Measurements from ENCODE around the gene PDIA5.

The PDIA5 gene

GRCh38 chr3:123021388-123021787, 45.4 kb upstream of the PDIA5 start:
- TF ChIP-seq CTCF (IDR thresholded peaks at IDR 0.05; ENCODE audit: insufficient read depth, low read length, poor library complexity, severe bottlenecking) = no peak
- no peaks in the 10 kb centered on the region for H3K36me3 ChIP-seq (ENCODE audit: control insufficient read depth, insufficient read depth, low read length)
- DNase-seq (ENCODE audit: extremely low read depth, insufficient read length) = no peak
- H3K27me3 ChIP-seq (replicated peaks; ENCODE audit: control insufficient read depth, insufficient read depth, low read length) = peaks cover 5% of the 10 kb centered on the region
- H3K4me3 ChIP-seq (replicated peaks; ENCODE audit: low read depth, low read length) = no peak overlapping the region

- Histone ChIP-seq H3K36me3 (ENCODE audit: control insufficient read depth, insufficient read depth, low read length) (no peaks in the 10 kb centered on the region), H3K27me3 (replicated peaks; ENCODE audit: control insufficient read depth, insufficient read depth, low read length) (peaks cover 5% of the 10 kb centered on the region), H3K4me3 (replicated peaks; ENCODE audit: low read depth, low read length) (no peak overlapping the region)
- DNase-seq (ENCODE audit: extremely low read depth, insufficient read length) = no peak
- no peak for TF ChIP-seq CTCF (IDR thresholded peaks at IDR 0.05; ENCODE audit: insufficient read depth, low read length, poor library complexity, severe bottlenecking)
These were observed 44.8 kb upstream of the PDIA5 start for GRCh38 chr3:123021996-123022510.

GRCh38 chr3:123024056-123024455, 42.8 kb upstream of the PDIA5 start:
- peaks cover 5% of the 10 kb centered on the region for H3K27me3 ChIP-seq (replicated peaks; ENCODE audit: control insufficient read depth, insufficient read depth, low read length)
- DNase-seq (ENCODE audit: extremely low read depth, insufficient read length) = no peak
- no peak for TF ChIP-seq CTCF (IDR thresholded peaks at IDR 0.05; ENCODE audit: insufficient read depth, low read length, poor library complexity, severe bottlenecking)
- H3K36me3 ChIP-seq (ENCODE audit: control insufficient read depth, insufficient read depth, low read length) = no peaks in the 10 kb centered on the region
- no peak overlapping the region for H3K4me3 ChIP-seq (replicated peaks; ENCODE audit: low read depth, low read length)

GRCh38 chr3:123025642-123026521, 40.9 kb upstream of the PDIA5 start:
- Histone ChIP-seq H3K27me3 (replicated peaks; ENCODE audit: control insufficient read depth, insufficient read depth, low read length) (peaks cover 5% of the 10 kb centered on the region), H3K4me3 (replicated peaks; ENCODE audit: low read depth, low read length) (no peak overlapping the region), H3K36me3 (ENCODE audit: control insufficient read depth, insufficient read depth, low read length) (no peaks in the 10 kb centered on the region)
- DNase-seq (ENCODE audit: extremely low read depth, insufficient read length) = no peak
- TF ChIP-seq CTCF (IDR thresholded peaks at IDR 0.05; ENCODE audit: insufficient read depth, low read length, poor library complexity, severe bottlenecking) = no peak

- TF ChIP-seq CTCF (IDR thresholded peaks at IDR 0.05; ENCODE audit: insufficient read depth, low read length, poor library complexity, severe bottlenecking) = no peak
- peak overlapping the region; percentile 36 for H3K4me3 ChIP-seq (replicated peaks; ENCODE audit: low read depth, low read length)
- H3K36me3 ChIP-seq (ENCODE audit: control insufficient read depth, insufficient read depth, low read length) = no peaks in the 10 kb centered on the region
- no peak for DNase-seq (ENCODE audit: extremely low read depth, insufficient read length)
- H3K27me3 ChIP-seq (replicated peaks; ENCODE audit: control insufficient read depth, insufficient read depth, low read length) = peaks cover 5% of the 10 kb centered on the region
These were observed 40.1 kb upstream of the PDIA5 start for GRCh38 chr3:123026565-123027291.

Data from GM06990 (cell line).